Thymus (tissue), 11 donors: ENCODE results near the gene AGBL5. TPM values are rescaled to one million over a fixed set of nuclear protein-coding genes. Genes with fewer than 3 reads are reported as not detected.
"Not testable (repeated sequence)": the region's sequence is repeated elsewhere in the genome, so short reads cannot be mapped to it uniquely, and the experiment has no call there.

Experiments used
- DNase-seq, 9 donors: peaks; one replicate each; pipeline ENCODE4 v3.0.0-alpha.2; 2013; ENCODE audit warnings: low spot score in 9 of 9, low read depth in 6 of 9, missing footprints in 1 of 9
- H3K27ac ChIP-seq, 2 donors: one replicate each; pipeline ENCODE4 v1.5.1; 2013; ENCODE audit warnings: control low read depth in 1 of 2, low read depth in 1 of 2, low read length in 1 of 2, mild to moderate bottlenecking in 1 of 2, moderate library complexity in 1 of 2
- H3K27me3 ChIP-seq, 2 donors: one replicate each; pipeline ENCODE4 v1.5.1; 2013; ENCODE audit warnings: low read length in 1 of 2; ENCODE audit not compliant: control insufficient read depth in 2 of 2, insufficient read depth in 1 of 2
- H3K36me3 ChIP-seq, 2 donors: one replicate each; pipeline ENCODE4 v1.5.1; 2013; ENCODE audit warnings: low read length in 1 of 2, mild to moderate bottlenecking in 1 of 2, moderate library complexity in 1 of 2; ENCODE audit not compliant: control insufficient read depth in 2 of 2, insufficient read depth in 2 of 2
- H3K4me1 ChIP-seq, 2 donors: one replicate each; pipeline ENCODE4 v1.5.1; 2013; ENCODE audit warnings: low read length in 2 of 2; ENCODE audit not compliant: control insufficient read depth in 2 of 2, insufficient read depth in 2 of 2
- H3K4me3 ChIP-seq, 2 donors: one replicate each; pipeline ENCODE4 v1.5.1; 2013; ENCODE audit warnings: low read length in 2 of 2, control low read depth in 1 of 2, mild to moderate bottlenecking in 1 of 2
- H3K9me3 ChIP-seq, 2 donors: one replicate each; pipeline ENCODE4 v1.5.1; 2013; ENCODE audit warnings: low read length in 1 of 2, mild to moderate bottlenecking in 1 of 2; ENCODE audit not compliant: control insufficient read depth in 2 of 2, insufficient read depth in 1 of 2
- WGBS: extraction: QIAGEN DNeasy Blood & Tissue Kit; methylation state at CpG from one replicate; pipeline ENCODE4 v1.1.7; 2013; 5-methylcytosine and 5-hydroxymethylcytosine counted together
- polyA plus RNA-seq: library from polyadenylated mRNA; stranded (reverse); fragments of 200-250 nt; gene quantifications from one replicate; pipeline ENCODE4 v1.2.3, GENCODE V29; 2013
- total RNA-seq: library from RNA; stranded (reverse); fragments of 120-200 nt; gene quantifications from one replicate; pipeline ENCODE4 v1.2.4, GENCODE V29; 2013
- donor health status: healthy.

The AGBL5 gene
- total and polyA plus RNA-seq, 2 donors = 11.0 to 18.5 TPM

DNA sequence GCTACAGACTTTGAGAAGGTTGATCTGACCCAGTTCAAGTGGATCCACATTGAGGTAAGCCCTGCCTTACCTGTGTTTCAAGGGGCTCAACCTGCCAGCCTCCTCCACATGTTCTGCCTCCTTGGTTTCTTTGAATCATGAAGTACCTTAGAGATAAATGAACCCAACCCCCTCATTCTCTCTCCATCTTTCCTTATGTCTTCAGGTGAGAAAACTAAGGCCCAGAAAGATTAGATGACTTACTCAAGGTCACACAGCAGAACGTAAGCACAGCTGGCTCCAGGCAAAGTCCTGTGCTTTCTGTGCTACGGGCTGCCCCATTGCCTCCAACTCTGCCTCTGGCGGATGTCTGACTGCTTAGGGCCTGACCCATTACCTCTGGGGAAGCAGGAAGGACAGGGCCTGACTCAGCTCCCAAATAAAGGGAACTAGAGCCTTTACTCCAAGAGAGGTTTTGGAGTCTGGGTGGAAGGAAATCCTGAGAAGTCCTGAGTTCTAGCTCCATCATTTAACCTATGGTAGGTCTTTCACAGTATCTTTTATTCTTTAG, 45.4 kb downstream of the AGBL5 start:
- Histone ChIP-seq H3K36me3 (no peaks in the 10 kb centered on the region), H3K4me1 (peaks cover 4 to 11% of the 10 kb centered on the region in 2 donors), H3K27me3 (no peaks in the 10 kb centered on the region), H3K9me3 (no peaks in the 10 kb centered on the region), H3K4me3 (no peak overlapping the region), H3K27ac (no peak overlapping the region)
- WGBS = 94% methylated on average over 3 of the region's 3 CpGs
- no peak for DNase-seq

DNA sequence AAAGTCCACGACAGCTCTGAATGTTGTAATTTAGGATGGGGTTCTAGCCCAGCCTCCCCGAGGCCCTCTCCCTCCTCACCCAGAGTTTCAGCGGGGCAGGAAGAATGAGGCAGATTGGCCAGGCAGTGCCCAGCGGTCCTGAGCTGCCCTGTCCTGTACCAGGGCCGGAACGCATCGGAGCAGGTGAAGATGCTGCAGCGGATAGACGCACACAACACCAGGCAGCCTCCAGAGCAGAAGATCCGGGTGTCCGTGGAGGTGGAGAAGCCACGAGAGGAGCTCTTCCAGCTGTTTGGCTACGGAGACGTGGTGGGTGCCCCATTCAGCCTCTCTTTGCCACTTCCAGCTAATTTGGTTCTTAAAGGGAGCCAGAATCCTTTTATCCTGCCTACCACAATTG, 45.9 kb downstream of the AGBL5 start:
- H3K27me3 ChIP-seq = peaks cover 0 to 2% of the 10 kb centered on the region in 2 donors
- no peaks in the 10 kb centered on the region for H3K36me3 ChIP-seq
- H3K9me3 ChIP-seq = no peaks in the 10 kb centered on the region
- no peak overlapping the region for H3K27ac ChIP-seq
- DNase-seq = no peak
- 96% methylated on average over 14 of the region's 14 CpGs for WGBS
- H3K4me1 ChIP-seq = peaks cover 4 to 11% of the 10 kb centered on the region in 2 donors
- no peak overlapping the region for H3K4me3 ChIP-seq

- Histone ChIP-seq H3K36me3 (no peaks in the 10 kb centered on the region), H3K4me3 (no peak overlapping the region), H3K9me3 (no peaks in the 10 kb centered on the region), H3K27ac (no peak overlapping the region), H3K4me1 (peaks cover 4 to 11% of the 10 kb centered on the region in 2 donors), H3K27me3 (peaks cover 0 to 4% of the 10 kb centered on the region in 2 donors)
- WGBS = 96% methylated on average over 19 of the region's 19 CpGs
- DNase-seq = no peak
Measured at GRCh38 chr2:27099334-27099955, 48.0 kb downstream of the AGBL5 start.

DNA sequence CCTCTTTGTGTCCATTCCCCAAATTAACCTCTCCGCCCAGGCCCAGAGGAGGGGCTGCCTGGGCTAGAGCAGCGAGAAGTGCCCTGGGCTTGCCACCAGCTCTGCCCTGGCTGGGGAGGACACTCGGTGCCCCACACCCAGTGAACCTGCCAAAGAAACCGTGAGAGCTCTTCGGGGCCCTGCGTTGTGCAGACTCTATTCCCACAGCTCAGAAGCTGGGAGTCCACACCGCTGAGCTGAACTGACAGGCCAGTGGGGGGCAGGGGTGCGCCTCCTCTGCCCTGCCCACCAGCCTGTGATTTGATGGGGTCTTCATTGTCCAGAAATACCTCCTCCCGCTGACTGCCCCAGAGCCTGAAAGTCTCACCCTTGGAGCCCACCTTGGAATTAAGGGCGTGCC, 48.6 kb downstream of the AGBL5 start:
- Histone ChIP-seq H3K9me3 (no peaks in the 10 kb centered on the region), H3K27me3 (peaks cover 0 to 4% of the 10 kb centered on the region in 2 donors), H3K36me3 (no peaks in the 10 kb centered on the region), H3K4me1 (peaks cover 4 to 11% of the 10 kb centered on the region in 2 donors), H3K27ac (no peak overlapping the region), H3K4me3 (no peak overlapping the region)
- DNase-seq = no peak
- WGBS = 96% methylated on average over 10 of the region's 10 CpGs

DNA sequence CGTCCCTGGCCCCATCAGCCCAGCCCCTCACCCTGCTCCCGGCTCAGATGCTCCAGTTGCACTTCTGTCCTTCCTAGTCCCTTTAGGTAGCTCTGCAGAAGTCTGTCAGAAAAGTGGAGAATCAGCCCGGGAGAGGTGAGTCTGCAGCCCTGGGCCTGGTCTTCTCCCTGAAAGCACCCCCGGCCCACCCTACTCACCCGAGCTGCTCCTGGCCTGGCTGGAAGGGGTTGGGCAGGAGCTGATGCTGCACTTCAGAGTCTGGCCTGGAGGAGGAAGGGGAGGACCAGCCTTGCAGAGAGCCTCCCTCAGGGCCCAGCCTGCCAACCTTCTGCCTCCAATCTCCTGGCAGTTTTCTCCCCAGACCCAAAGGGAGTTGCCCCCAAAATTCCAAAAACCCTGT, 50.9 kb downstream of the AGBL5 start:
- Histone ChIP-seq H3K4me3 (no peak overlapping the region), H3K36me3 (no peaks in the 10 kb centered on the region), H3K9me3 (no peaks in the 10 kb centered on the region), H3K27ac (no peak overlapping the region), H3K27me3 (peaks cover 0 to 4% of the 10 kb centered on the region in 2 donors), H3K4me1 (no peaks in the 10 kb centered on the region)
- WGBS = 94% methylated on average over 5 of the region's 5 CpGs
- no peak for DNase-seq

DNA sequence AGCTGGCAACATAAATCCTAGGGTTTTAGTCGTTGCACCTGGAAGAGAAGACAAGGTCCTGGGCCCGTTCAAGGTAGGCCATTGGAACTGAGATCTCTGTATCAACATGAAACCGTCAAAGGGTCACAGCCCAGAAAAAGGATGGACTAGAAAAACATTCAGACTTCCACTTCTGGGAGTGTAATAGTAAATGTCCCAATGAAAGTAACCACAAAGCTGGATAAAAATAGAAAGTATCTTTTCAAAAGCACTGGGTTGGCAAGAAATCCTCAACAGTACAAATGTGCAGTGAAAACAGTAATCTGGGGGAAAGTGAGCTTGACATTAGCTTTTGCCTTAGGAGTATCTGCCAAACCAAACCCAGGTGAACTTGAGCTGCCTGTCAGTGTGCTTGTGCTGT, 54.5 kb downstream of the AGBL5 start:
- peaks cover 0 to 9% of the 10 kb centered on the region in 2 donors for H3K27me3 ChIP-seq
- no peak for DNase-seq
- no peaks in the 10 kb centered on the region for H3K9me3 ChIP-seq
- no peak overlapping the region for H3K4me3 ChIP-seq
- no peaks in the 10 kb centered on the region for H3K36me3 ChIP-seq
- H3K4me1 ChIP-seq = no peaks in the 10 kb centered on the region
- WGBS = 89% methylated on average over 3 of the region's 3 CpGs
- no peak overlapping the region for H3K27ac ChIP-seq

- Histone ChIP-seq H3K9me3 (no peaks in the 10 kb centered on the region), H3K27me3 (peaks cover 0 to 5% of the 10 kb centered on the region in 2 donors), H3K27ac (no peak overlapping the region), H3K36me3 (no peaks in the 10 kb centered on the region), H3K4me3 (no peak overlapping the region), H3K4me1 (no peaks in the 10 kb centered on the region)
- 98% methylated on average over 2 of the region's 2 CpGs for WGBS
- no peak for DNase-seq
Measured at GRCh38 chr2:27108221-27108620, 56.8 kb downstream of the AGBL5 start.

DNA sequence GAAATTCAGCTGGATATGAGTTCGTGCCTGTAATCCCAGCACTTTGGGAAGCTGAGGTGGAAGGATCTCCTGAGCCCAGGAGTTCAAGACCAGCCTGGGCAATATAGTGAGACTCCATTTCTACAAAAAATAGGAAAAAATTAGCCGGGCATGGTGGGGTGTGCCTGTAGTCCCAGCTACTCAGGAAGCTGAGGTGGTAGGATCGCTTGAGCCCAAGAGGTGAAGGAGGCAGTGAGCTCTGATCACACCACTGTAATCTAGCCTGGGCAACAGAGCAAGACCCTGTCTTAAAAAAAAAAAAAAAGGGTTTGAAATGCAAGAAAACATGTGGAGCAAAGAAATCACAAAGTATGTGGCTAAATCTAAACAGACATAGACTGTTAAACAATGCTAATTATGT, 57.6 kb downstream of the AGBL5 start:
- H3K4me3 ChIP-seq = no peak overlapping the region
- H3K4me1 ChIP-seq = no peaks in the 10 kb centered on the region
- DNase-seq = no peak
- H3K27ac ChIP-seq = no peak overlapping the region
- WGBS = 95% methylated on average over 3 of the region's 3 CpGs
- H3K27me3 ChIP-seq = peaks cover 0 to 8% of the 10 kb centered on the region in 2 donors
- no peaks in the 10 kb centered on the region for H3K9me3 ChIP-seq
- no peaks in the 10 kb centered on the region for H3K36me3 ChIP-seq

- H3K9me3 ChIP-seq, H3K4me3 ChIP-seq, H3K4me1 ChIP-seq, H3K27ac ChIP-seq, DNase-seq, H3K36me3 ChIP-seq: not testable (repeated sequence)
- H3K27me3 ChIP-seq = peaks cover 0 to 15% of the 10 kb centered on the region in 2 donors
- 79% methylated on average over 24 of the region's 24 CpGs for WGBS
Measured at GRCh38 chr2:27110603-27111352, 59.3 kb downstream of the AGBL5 start.
